SK-N-SH (cell line): ENCODE results near the gene CSTB. TPM values are rescaled to one million over a fixed set of nuclear protein-coding genes. Genes with fewer than 3 reads are reported as not detected.

Experiments used
- CTCF ChIA-PET: fragments of 300-600, 350-600 bp; formaldehyde crosslinking; extraction: SDS; loops from one replicate; lab custom pipeline; 2021; lab: Yijun Ruan, JAX
- POLR2A ChIA-PET: fragments of 350-600 bp; sonication (Branson Sonifier 250); formaldehyde crosslinking; extraction: SDS; loops from one replicate; lab custom pipeline; 2020; ENCODE audit warnings: antibody characterized with exemption, inconsistent platforms; lab: Yijun Ruan, JAX
- DNase-seq: peaks from one replicate; pipeline ENCODE4 v3.0.0; 2012
- H2AFZ ChIP-seq: fragments of 200-600 bp; sonication (generic); 2 replicates; pipeline ENCODE4 v1.8.1; 2016; ENCODE audit warnings: antibody characterized with exemption, mild to moderate bottlenecking, low read depth
- H3F3A ChIP-seq: fragments of 200-600 bp; sonication (generic); replicated peaks from 2 replicates; pipeline ENCODE3; 2016; ENCODE audit warnings: antibody characterized with exemption, mild to moderate bottlenecking; ENCODE audit not compliant: insufficient read depth
- H3K27ac ChIP-seq, 2 experiments: fragments of 200-500 bp in 1 of 2; fragments of 200-600 bp in 1 of 2; sonication (Bioruptor generic) in 1 of 2; sonication (generic), shearing (Covaris generic) in 1 of 2; 2 replicates each; pipeline versions ENCODE4 v1.5.1 to v1.6.1; 2014 to 2016; ENCODE audit warnings: low read depth in 2 of 2, inconsistent platforms in 1 of 2, low read length in 1 of 2, mild to moderate bottlenecking in 1 of 2, mixed read lengths in 1 of 2
- H3K27me3 ChIP-seq: fragments of 200-600 bp; sonication (generic), shearing (Covaris generic); 2 replicates; pipeline ENCODE4 v1.6.1; 2016; ENCODE audit warnings: mixed run types; ENCODE audit not compliant: insufficient read depth
- H3K36me3 ChIP-seq, 2 experiments: fragments of 200-500 bp in 1 of 2; fragments of 200-600 bp in 1 of 2; sonication (Bioruptor generic) in 1 of 2; sonication (generic) in 1 of 2; replicated peaks in 1 of 2; 2 replicates each; pipeline versions ENCODE3 to v1.5.1; 2014 to 2016; ENCODE audit warnings: low read length in 1 of 2, mild to moderate bottlenecking in 1 of 2; ENCODE audit not compliant: insufficient read depth in 2 of 2, control insufficient read depth in 1 of 2
- H3K4me1 ChIP-seq, 2 experiments: fragments of 200-500 bp in 1 of 2; fragments of 200-600 bp in 1 of 2; sonication (Bioruptor generic) in 1 of 2; sonication (generic), shearing (Covaris generic) in 1 of 2; 2 replicates each; pipeline versions ENCODE4 v1.5.1 to v1.6.1; 2014 to 2016; ENCODE audit warnings: low read depth in 1 of 2, low read length in 1 of 2, mixed run types in 1 of 2; ENCODE audit not compliant: insufficient read depth in 2 of 2, control insufficient read depth in 1 of 2
- H3K4me2 ChIP-seq: fragments of 200-600 bp; sonication (generic), shearing (Covaris generic); 2 replicates; pipeline ENCODE4 v1.6.1; 2017; ENCODE audit warnings: mixed run types
- H3K4me3 ChIP-seq, 2 experiments: fragments of 200-500 bp in 1 of 2; fragments of 200-600 bp in 1 of 2; sonication (Bioruptor generic) in 1 of 2; sonication (generic), shearing (Covaris generic) in 1 of 2; 2 replicates each; pipeline versions ENCODE4 v1.5.1 to v1.8.1; 2014 to 2016; ENCODE audit warnings: low read depth in 2 of 2, inconsistent platforms in 1 of 2, low read length in 1 of 2, mild to moderate bottlenecking in 1 of 2, mixed read lengths in 1 of 2, moderate library complexity in 1 of 2
- H3K79me2 ChIP-seq: fragments of 200-600 bp; sonication (generic); 2 replicates; pipeline ENCODE4 v1.8.1; 2017; ENCODE audit warnings: mild to moderate bottlenecking; ENCODE audit not compliant: insufficient read depth
- H3K9ac ChIP-seq: fragments of 200-600 bp; sonication (generic); 2 replicates; pipeline ENCODE4 v1.6.1; 2017; ENCODE audit warnings: mixed run types
- H3K9me2 ChIP-seq: fragments of 200-600 bp; sonication (generic); 2 replicates; pipeline ENCODE4 v1.6.1; 2017; ENCODE audit warnings: mixed run types
- H3K9me3 ChIP-seq: fragments of 200-600 bp; sonication (generic); 2 replicates; pipeline ENCODE4 v1.6.1; 2017; ENCODE audit warnings: mixed run types, mild to moderate bottlenecking, moderate library complexity
- H4K20me1 ChIP-seq: fragments of 200-600 bp; sonication (generic); 2 replicates; pipeline ENCODE4 v1.6.1; 2017; ENCODE audit warnings: mild to moderate bottlenecking, mixed run types; ENCODE audit not compliant: insufficient read depth
- CHD2 ChIP-seq: fragments of 150-350 bp; IDR thresholded peaks from 2 replicates; pipeline ENCODE4 v1.6.1; 2018; ENCODE audit warnings: low read length; ENCODE audit not compliant: partially characterized antibody
- EP300 ChIP-seq, 2 experiments: IDR thresholded peaks; 2 replicates each; pipeline versions ENCODE4 v1.4.0 to v1.6.1; 2012; ENCODE audit warnings: borderline replicate concordance in 1 of 2, low read depth in 1 of 2, low read length in 1 of 2
- RCOR1 ChIP-seq: fragments of 150-350 bp; IDR thresholded peaks from 2 replicates; pipeline ENCODE4 v1.6.1; 2017; ENCODE audit warnings: antibody characterized with exemption, low read length
- YY1 ChIP-seq: IDR thresholded peaks from 2 replicates; pipeline ENCODE4 v1.4.0; 2012; ENCODE audit warnings: low read depth, mild to moderate bottlenecking
- WGBS: methylation state at CpG from one replicate; pipeline ENCODE4 v1.1.6; 2017; ENCODE audit warnings: low lambda C conversion rate; 5-methylcytosine and 5-hydroxymethylcytosine counted together
- polyA plus RNA-seq, 3 experiments: library from polyadenylated mRNA; depleted of rRNA; stranded (reverse); fragments of >200 nt; gene quantifications; 2 replicates each; pipeline ENCODE4 v1.2.3, GENCODE V29; 2012
- TF ChIP-seq, protein P1 (sequence below): IDR thresholded peaks from 2 replicates; pipeline ENCODE4 v1.4.0; 2012; ENCODE audit warnings: low read depth
- TF ChIP-seq, protein P2 (sequence below): fragments of 200-600 bp; sonication (generic); IDR thresholded peaks from 2 replicates; pipeline ENCODE4 v1.6.1; 2017; ENCODE audit warnings: antibody characterized with exemption, mild to moderate bottlenecking, moderate library complexity
- TF ChIP-seq, protein P3 (sequence below): IDR thresholded peaks from 2 replicates; pipeline ENCODE4 v1.6.1; 2012; ENCODE audit warnings: mild to moderate bottlenecking, low read depth, low read length, moderate library complexity

The CSTB gene
- polyA plus RNA-seq, 1 of the 3 experiments (the other 2 are of a cell fraction), result 101 TPM

DNA sequence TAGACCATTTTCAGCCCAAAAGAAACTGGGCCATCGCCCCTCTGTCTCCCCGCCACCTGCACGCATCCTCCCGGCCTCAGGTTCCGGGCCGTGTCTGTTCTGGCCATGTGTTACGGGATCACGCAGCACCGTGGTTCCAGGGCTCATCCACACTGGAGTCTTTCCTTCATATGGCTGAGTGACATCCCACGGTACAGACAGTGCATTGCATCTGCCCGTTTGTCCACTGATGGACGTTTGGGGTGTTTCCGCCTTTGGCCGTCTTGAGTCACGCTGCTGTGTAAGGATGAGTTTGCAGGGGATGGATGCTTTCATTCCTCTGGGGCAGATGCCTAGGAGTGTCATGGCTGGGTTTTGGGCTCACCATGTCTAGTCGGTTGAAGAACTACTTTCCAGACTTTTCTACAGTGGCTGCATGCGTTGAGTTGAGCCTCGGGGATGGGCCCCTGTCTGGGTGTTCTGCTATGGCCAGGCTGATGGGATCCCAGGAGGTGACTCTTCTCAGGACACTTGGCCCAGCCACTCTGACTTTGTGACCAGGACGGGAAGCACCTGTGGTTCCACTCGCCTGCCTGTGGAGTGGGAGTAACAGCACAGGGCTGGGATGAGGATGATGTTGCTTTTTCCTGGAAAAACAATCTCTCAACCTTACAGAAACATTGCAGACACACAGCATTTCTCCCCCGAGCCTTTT, 30.1 kb upstream of the CSTB start:
- no peaks in the 10 kb centered on the region for H3K27me3 ChIP-seq
- TF ChIP-seq RCOR1 (no peak), YY1 (no peak), EP300 (IDR thresholded peaks at IDR 0.05; ENCODE audit: borderline replicate concordance in 1 of 2, low read depth in 1 of 2, low read length in 1 of 2) (no peak)
- TF ChIP-seq, protein P1, sequence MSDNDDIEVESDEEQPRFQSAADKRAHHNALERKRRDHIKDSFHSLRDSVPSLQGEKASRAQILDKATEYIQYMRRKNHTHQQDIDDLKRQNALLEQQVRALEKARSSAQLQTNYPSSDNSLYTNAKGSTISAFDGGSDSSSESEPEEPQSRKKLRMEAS, result no peak
- H3K9ac ChIP-seq, result no peak overlapping the region
- no peaks in the 10 kb centered on the region for H3K9me2 ChIP-seq
- H4K20me1 ChIP-seq, result no peaks in the 10 kb centered on the region
- no peak overlapping the region for H2AFZ ChIP-seq
- H3K9me3 ChIP-seq, result no peaks in the 10 kb centered on the region
- no peaks in the 10 kb centered on the region for H3F3A ChIP-seq
- ChIA-PET POLR2A (interaction anchor here (1.3 kb wide), 1 partner anchor 16 kb away, joined by 3 read pairs; no protein-coding TSS in a partner anchor), CTCF (interaction anchor here (3.0 kb wide), 1 partner anchor 169 kb away, joined by 20 read pairs; no protein-coding TSS in a partner anchor)
- no peak overlapping the region for H3K4me3 ChIP-seq
- no peaks in the 10 kb centered on the region for H3K79me2 ChIP-seq
- peaks cover 0 to 31% of the 10 kb centered on the region in 2 experiments for H3K36me3 ChIP-seq
- no peak overlapping the region for H3K4me2 ChIP-seq
- peaks cover 0 to 6% of the 10 kb centered on the region in 2 experiments; a peak in 1 of 4 replicates for H3K4me1 ChIP-seq
- 89% methylated on average over 19 of the region's 21 CpGs for WGBS
- H3K27ac ChIP-seq, result no peak overlapping the region
- no peak for DNase-seq

DNA sequence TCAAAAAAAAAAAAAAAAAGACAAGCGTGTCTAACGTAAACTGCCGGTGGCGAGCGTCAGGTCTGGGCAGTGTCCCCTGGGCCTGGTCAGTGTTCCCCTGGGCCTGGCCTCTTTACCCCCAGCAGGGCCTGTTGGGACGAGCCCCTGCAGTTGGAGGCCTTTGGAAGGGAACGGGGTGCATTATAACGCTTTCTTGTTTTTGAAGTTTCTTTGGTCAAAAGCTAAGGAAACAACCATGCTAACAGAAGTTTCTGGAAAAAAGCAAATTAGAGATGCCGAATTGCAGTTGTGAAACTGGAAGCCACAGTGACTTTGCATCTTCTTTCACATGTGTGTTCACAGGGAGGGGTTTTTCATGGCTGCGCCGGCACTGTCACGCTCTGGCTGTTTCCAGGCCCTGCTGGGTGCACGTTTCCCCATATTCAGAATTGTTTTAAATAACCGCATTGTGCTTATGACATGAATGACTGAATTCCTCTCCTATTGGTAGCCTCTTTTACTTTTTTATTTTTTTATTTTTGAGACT, 29.2 kb upstream of the CSTB start:
- no peak for DNase-seq
- no peak overlapping the region for H3K4me3 ChIP-seq
- ChIA-PET POLR2A (no interaction called here), CTCF (no interaction called here)
- no peak overlapping the region for H3K27ac ChIP-seq
- no peaks in the 10 kb centered on the region; a peak in 1 of 4 replicates for H3K4me1 ChIP-seq
- H3K9me3 ChIP-seq, result no peaks in the 10 kb centered on the region
- H3K9me2 ChIP-seq, result no peaks in the 10 kb centered on the region
- TF ChIP-seq, protein P2, sequence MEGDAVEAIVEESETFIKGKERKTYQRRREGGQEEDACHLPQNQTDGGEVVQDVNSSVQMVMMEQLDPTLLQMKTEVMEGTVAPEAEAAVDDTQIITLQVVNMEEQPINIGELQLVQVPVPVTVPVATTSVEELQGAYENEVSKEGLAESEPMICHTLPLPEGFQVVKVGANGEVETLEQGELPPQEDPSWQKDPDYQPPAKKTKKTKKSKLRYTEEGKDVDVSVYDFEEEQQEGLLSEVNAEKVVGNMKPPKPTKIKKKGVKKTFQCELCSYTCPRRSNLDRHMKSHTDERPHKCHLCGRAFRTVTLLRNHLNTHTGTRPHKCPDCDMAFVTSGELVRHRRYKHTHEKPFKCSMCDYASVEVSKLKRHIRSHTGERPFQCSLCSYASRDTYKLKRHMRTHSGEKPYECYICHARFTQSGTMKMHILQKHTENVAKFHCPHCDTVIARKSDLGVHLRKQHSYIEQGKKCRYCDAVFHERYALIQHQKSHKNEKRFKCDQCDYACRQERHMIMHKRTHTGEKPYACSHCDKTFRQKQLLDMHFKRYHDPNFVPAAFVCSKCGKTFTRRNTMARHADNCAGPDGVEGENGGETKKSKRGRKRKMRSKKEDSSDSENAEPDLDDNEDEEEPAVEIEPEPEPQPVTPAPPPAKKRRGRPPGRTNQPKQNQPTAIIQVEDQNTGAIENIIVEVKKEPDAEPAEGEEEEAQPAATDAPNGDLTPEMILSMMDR, result no peak
- TF ChIP-seq CHD2, result no peak
- TF ChIP-seq, protein P3, sequence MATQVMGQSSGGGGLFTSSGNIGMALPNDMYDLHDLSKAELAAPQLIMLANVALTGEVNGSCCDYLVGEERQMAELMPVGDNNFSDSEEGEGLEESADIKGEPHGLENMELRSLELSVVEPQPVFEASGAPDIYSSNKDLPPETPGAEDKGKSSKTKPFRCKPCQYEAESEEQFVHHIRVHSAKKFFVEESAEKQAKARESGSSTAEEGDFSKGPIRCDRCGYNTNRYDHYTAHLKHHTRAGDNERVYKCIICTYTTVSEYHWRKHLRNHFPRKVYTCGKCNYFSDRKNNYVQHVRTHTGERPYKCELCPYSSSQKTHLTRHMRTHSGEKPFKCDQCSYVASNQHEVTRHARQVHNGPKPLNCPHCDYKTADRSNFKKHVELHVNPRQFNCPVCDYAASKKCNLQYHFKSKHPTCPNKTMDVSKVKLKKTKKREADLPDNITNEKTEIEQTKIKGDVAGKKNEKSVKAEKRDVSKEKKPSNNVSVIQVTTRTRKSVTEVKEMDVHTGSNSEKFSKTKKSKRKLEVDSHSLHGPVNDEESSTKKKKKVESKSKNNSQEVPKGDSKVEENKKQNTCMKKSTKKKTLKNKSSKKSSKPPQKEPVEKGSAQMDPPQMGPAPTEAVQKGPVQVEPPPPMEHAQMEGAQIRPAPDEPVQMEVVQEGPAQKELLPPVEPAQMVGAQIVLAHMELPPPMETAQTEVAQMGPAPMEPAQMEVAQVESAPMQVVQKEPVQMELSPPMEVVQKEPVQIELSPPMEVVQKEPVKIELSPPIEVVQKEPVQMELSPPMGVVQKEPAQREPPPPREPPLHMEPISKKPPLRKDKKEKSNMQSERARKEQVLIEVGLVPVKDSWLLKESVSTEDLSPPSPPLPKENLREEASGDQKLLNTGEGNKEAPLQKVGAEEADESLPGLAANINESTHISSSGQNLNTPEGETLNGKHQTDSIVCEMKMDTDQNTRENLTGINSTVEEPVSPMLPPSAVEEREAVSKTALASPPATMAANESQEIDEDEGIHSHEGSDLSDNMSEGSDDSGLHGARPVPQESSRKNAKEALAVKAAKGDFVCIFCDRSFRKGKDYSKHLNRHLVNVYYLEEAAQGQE, result no peak
- H4K20me1 ChIP-seq, result no peaks in the 10 kb centered on the region
- peaks cover 0 to 40% of the 10 kb centered on the region in 2 experiments for H3K36me3 ChIP-seq
- H3K4me2 ChIP-seq, result no peak overlapping the region
- no peaks in the 10 kb centered on the region for H3F3A ChIP-seq
- H2AFZ ChIP-seq, result no peak overlapping the region
- H3K9ac ChIP-seq, result no peak overlapping the region
- WGBS, result 96% methylated on average over 14 of the region's 14 CpGs
- H3K79me2 ChIP-seq, result no peaks in the 10 kb centered on the region
- no peaks in the 10 kb centered on the region for H3K27me3 ChIP-seq
